Astrocyte of the spinal cord (primary cell): Measurements from ENCODE around the gene NAT9.

Experiments used
- DNase-seq: peaks from one replicate; pipeline ENCODE4 v3.0.0; 2011; ENCODE audit warnings: low read depth, low spot score
- H3K4me3 ChIP-seq: 2 replicates; pipeline ENCODE4 v1.5.1; 2011; ENCODE audit warnings: low read depth, mild to moderate bottlenecking, low read length, moderate library complexity
- in situ Hi-C: cut with HindIII; loops from 2 replicates; pipeline ENCODE4 v1.10.0; 2017; ENCODE audit warnings: low sequenced_read_pairs
- TF ChIP-seq, protein P1 (sequence below): IDR thresholded peaks from 2 replicates; pipeline ENCODE4 v1.5.1; 2012; ENCODE audit warnings: low read depth, mild to moderate bottlenecking, low read length, inconsistent platforms

The NAT9 gene

DNA sequence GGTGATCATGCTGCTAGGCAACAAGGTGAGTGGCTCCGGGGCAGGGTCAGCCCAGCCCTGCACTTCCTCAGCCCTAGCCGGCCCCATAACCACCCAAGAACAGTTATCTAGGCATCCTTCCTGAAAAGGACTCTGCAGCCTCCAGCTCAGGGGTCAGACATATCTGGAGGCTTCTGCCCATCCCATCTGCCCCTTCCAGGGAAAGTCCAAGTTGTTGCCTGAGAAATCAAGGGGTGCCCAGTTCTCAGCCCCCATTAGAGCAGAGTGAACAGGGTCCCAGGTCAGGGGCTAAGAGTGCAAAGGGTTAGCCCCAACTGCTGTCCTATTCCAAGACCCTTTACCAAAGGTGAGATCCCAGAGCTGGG, 31.8 kb downstream of the NAT9 start:
- H3K4me3 ChIP-seq, result no peak overlapping the region
- in situ Hi-C loops, result no loop called here
- DNase-seq, result no peak
- TF ChIP-seq, protein P1, sequence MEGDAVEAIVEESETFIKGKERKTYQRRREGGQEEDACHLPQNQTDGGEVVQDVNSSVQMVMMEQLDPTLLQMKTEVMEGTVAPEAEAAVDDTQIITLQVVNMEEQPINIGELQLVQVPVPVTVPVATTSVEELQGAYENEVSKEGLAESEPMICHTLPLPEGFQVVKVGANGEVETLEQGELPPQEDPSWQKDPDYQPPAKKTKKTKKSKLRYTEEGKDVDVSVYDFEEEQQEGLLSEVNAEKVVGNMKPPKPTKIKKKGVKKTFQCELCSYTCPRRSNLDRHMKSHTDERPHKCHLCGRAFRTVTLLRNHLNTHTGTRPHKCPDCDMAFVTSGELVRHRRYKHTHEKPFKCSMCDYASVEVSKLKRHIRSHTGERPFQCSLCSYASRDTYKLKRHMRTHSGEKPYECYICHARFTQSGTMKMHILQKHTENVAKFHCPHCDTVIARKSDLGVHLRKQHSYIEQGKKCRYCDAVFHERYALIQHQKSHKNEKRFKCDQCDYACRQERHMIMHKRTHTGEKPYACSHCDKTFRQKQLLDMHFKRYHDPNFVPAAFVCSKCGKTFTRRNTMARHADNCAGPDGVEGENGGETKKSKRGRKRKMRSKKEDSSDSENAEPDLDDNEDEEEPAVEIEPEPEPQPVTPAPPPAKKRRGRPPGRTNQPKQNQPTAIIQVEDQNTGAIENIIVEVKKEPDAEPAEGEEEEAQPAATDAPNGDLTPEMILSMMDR, result no peak

DNA sequence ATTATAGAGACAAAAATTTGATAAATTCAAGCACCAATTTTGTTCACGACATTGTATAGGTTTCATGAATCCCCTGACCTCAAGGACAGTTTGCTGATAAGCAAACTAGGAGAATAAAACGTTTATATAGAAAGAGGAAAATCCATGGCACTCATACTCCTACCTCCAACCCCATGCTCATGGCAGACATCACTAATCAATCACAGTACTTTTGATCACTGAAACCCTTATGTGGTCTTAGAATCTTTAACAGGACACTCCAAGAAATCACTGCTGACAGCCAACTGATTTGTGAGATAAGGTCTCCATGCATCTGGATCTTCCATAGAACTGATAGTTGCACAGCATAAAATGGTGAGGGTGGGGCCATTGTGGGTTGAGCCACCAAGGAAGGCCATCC, 32.4 kb downstream of the NAT9 start:
- in situ Hi-C loops, result no loop called here
- TF ChIP-seq, protein P1, result no peak
- no peak overlapping the region for H3K4me3 ChIP-seq
- no peak for DNase-seq

DNA sequence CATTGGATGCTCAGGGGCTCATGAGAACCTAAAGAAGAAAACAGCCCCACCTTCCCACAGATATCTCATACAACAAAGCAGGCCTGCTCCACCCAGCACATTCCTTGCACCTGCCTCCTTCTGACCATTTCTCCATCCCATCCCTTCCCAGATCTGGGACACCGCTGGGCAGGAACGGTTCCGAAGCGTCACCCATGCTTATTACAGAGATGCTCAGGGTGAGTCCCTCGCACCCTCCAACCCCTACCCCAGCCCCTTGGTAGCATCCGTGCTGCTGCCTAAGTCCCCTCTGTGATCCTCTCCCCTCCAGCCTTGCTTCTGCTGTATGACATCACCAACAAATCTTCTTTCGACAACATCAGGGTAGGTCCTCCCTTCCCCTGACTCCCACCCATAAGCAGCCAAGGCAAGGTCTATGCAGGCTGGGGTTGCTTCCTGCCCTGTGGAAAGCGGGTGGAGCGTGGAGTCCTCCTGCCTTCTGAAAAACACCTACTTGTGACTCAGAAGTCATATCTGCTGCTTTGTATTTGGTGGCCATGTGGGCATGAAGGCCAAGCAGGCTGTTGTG, 33.1 kb downstream of the NAT9 start:
- TF ChIP-seq, protein P1, result no peak
- no peak overlapping the region for H3K4me3 ChIP-seq
- in situ Hi-C loops, result no loop called here
- DNase-seq, result no peak

DNA sequence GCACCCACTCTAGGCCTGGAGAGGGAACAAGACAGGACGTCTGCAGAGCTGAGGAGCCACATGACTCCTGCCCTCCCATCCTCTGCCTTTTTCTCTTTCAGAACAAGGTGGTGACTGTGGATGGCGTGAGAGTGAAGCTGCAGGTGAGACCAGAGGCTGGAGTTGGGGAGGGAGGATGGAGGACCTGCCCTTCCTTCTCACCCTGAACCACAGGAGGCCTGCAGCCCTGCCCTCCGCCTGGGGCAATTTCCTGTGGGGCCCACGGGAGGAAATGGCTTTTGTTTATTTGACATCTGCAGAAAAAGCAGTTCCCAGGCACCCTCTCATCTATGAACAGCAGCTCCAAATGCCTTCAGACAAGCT, 34.0 kb downstream of the NAT9 start:
- in situ Hi-C loops, result no loop called here
- TF ChIP-seq, protein P1, result no peak
- no peak for DNase-seq
- no peak overlapping the region for H3K4me3 ChIP-seq

DNA sequence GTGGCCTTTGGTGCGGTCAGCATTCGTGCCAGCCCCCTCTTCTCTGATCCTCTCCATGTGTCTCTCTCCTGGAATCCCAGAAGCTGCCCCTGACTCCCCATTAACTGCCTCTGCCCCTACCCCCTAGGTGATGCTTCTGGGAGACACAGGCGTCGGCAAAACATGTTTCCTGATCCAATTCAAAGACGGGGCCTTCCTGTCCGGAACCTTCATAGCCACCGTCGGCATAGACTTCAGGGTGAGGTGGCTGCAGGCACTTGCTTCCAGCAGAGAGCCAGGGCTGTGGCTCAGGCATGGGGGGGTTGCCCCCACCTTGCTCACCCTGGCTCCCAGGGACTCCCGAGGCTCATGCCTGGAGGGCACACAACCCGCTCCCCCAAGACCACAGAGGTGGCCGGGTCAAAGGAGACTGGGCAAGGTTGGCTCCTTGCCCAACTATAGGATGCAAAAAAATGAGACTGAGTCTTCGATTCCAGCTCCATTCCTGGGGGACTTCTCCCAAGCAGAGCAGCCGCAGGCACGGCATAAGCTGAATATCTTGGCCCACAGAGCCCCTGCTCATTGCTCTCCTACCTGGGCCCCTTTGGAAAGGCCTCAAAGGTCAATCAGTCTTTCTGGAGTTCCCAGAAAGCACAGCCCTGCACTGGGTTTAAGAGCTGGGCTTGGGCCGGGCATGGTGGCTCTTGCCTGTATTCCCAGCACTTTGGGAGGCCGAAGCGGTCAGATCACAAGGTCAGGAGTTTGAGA, 35.3 kb downstream of the NAT9 start:
- H3K4me3 ChIP-seq, result no peak overlapping the region
- no peak for DNase-seq
- TF ChIP-seq, protein P1, result no peak
- in situ Hi-C loops, result no loop called here

DNA sequence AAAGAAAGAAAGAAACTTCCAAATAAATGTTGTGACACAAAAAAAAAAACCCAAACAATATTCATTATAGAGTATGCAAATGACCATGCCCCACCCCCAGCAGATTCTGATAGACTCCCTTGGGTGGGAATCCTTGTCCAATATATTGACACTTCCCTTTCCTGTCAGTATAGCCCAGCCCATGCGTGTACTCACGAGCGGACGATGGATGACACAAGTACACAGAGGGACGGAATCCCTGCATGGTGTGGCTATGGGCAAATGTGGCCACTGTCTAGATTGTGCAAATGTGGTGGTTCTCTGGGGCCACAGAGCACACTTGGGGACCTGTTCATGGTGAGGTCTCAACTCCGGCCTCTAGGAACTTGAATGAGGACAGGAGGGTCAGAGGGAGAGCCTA, 36.0 kb downstream of the NAT9 start:
- DNase-seq, result no peak
- in situ Hi-C loops, result no loop called here
- H3K4me3 ChIP-seq, result no peak overlapping the region
- TF ChIP-seq, protein P1, result no peak
